KOPT-K1 (cell line): ENCODE results near the gene FZD2.

Experiments
- H3K27ac ChIP-seq: fragments of 200-600 bp; sonication (generic); 2 replicates; pipeline ENCODE4 v1.5.1; 2016; ENCODE audit warnings: antibody characterized with exemption, mild to moderate bottlenecking, low read depth, low read length; ENCODE audit not compliant: poor library complexity, severe bottlenecking
- H3K36me3 ChIP-seq: fragments of 200-600 bp; sonication (generic); 2 replicates; pipeline ENCODE4 v1.5.1; 2017; ENCODE audit warnings: antibody characterized with exemption, mild to moderate bottlenecking, low read length, moderate library complexity; ENCODE audit not compliant: insufficient read depth
- H3K9me3 ChIP-seq: fragments of 200-600 bp; sonication (generic); 2 replicates; pipeline ENCODE4 v1.5.1; 2017; ENCODE audit warnings: antibody characterized with exemption, low read length, mild to moderate bottlenecking; ENCODE audit not compliant: insufficient read depth, poor library complexity, severe bottlenecking

The FZD2 gene

DNA sequence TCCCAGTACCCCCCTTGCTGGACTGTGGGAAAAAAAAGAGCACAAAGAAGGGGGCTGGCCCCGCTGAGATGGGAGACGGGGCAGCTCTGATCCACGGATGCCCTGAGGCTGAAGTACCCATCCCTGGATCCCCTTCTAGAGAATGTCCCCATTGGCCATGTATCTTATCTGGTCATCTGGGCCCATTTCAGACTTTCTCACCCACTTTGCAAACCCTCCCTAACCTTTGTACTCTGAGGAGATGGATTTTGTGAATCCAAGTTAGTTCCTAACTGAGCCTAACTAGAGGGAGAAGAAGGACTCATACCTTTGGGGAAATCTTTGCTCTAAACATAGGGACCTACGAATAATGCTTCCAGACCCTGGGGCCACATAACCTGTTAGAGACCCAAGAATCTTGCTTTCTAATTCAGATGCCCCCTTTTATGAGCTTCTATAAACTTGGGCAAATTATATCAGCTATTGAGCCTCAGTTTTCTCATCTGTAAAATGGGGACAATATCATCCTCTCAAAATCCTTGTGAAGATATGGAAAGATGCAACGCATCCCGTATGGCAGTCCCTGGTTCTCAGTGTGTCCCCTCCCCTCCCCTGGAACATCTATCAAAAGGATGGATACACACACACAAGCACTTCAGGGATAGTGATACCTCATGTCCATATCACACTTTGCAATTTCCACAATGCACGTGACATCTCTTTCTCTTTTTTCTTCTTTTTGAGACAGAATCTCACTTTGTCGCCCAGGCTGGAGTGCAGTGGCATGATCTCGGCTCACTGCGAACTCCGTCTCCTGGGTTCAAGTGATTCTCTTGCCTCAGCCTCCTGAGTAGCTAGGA is 16.8 kb upstream of the FZD2 start:
- H3K36me3 ChIP-seq = no peaks in the 10 kb centered on the region
- no peak overlapping the region for H3K27ac ChIP-seq

DNA sequence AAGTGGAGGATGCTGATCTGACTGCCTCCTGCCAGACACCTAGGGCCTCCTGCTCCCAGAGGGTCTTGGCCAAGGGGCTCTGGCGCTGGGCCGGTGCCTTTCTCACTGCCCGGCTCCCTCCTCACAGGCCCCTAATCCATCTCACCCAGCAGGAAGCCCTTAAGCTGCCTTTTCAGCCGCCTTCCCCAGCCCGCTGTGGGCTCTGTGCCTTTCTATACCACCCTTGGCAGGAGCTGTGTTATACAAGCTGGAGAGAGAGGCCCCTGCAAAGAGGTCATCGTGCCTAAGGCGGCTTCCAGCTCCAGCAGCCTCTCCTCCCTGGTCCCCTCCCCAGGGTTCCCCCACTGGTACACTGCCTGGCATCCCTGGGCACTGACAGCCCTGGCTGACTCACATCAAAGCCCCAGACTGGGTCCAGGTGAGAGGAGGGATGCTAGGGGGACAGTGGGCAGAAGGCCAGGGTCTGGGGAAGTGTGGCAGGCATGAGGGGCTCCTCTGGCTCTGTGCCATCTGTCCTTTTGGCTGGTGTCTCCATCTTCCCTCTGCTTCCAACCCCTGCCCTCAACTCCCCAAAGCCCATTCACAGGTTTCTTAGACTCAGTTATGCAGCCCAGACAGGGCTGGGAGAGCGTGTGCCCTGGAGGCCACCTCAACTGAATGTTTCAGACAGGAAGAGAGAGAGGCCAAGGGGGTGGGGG is 15.3 kb upstream of the FZD2 start:
- H3K36me3 ChIP-seq = no peaks in the 10 kb centered on the region
- H3K27ac ChIP-seq = peak overlapping the region; percentile 64
- H3K9me3 ChIP-seq = no peaks in the 10 kb centered on the region

More for the DNA sequence above, 16.8 kb upstream of the FZD2 start:
- H3K9me3 ChIP-seq = no peaks in the 10 kb centered on the region

DNA sequence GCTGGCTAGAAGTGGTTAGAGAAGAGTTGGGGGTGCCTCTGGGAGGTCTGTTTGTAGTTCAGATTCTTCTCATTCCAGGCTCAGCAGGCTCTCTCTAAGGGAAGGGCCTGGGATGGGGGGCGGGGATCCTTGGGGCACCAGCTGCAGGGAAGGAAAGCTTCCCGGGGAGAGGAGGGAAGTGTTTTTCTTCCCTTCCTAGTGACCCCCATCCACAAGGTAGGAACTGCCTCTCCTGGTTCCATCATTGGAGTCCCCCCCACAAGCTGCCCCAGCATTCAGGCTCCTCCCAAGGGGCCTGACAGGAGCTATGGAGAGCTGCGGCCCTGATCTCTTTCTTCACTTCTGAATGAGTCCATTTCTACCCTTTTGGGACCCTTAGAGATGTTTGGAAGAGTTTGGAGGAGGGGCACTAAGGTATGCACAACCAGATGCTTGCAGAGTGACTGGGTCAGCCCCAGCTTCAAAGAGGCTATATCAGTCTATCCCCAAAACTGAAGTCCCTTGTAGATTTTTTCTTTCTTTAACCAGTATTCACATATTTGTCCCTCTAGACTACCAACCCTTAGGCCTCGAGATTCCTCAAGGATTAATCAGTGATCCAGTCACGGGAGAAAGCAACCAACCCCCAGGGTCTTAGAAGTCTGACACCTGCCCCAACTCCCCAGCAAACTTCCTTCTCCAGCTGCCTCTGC is 13.9 kb upstream of the FZD2 start:
- Histone ChIP-seq H3K36me3 (no peaks in the 10 kb centered on the region), H3K27ac (peak overlapping the region; percentile 64), H3K9me3 (no peaks in the 10 kb centered on the region)

DNA sequence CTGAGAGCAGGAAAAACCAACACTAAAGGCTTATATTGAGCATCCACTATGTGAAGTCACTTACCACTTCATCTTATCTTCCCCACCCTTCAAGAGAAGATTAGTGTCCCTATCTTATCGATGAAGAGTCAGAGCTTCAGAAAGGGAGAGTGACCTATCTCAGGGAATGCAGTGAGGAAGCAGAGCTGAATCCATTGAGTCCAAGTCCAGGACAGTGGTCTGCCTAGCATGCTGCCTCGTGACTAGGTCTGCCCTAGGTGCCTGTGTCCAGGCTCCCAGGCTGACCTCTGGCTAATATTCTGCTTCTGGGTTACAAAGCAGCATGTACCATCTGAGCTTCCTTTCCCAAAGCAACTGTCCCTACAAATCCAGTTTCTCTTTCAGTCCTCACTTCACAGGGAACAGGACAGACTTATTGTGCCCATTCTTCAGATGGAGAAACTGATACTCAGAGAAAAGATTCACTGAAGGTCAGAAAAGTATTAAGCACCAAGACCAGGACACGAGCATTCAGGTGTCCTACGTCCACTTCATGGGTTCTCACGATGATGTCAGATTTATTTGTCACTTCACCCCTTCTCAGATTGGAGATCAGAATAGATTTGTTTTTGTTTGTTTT is 13.3 kb upstream of the FZD2 start:
- Histone ChIP-seq H3K36me3 (no peaks in the 10 kb centered on the region), H3K9me3 (no peaks in the 10 kb centered on the region), H3K27ac (no peak overlapping the region)

DNA sequence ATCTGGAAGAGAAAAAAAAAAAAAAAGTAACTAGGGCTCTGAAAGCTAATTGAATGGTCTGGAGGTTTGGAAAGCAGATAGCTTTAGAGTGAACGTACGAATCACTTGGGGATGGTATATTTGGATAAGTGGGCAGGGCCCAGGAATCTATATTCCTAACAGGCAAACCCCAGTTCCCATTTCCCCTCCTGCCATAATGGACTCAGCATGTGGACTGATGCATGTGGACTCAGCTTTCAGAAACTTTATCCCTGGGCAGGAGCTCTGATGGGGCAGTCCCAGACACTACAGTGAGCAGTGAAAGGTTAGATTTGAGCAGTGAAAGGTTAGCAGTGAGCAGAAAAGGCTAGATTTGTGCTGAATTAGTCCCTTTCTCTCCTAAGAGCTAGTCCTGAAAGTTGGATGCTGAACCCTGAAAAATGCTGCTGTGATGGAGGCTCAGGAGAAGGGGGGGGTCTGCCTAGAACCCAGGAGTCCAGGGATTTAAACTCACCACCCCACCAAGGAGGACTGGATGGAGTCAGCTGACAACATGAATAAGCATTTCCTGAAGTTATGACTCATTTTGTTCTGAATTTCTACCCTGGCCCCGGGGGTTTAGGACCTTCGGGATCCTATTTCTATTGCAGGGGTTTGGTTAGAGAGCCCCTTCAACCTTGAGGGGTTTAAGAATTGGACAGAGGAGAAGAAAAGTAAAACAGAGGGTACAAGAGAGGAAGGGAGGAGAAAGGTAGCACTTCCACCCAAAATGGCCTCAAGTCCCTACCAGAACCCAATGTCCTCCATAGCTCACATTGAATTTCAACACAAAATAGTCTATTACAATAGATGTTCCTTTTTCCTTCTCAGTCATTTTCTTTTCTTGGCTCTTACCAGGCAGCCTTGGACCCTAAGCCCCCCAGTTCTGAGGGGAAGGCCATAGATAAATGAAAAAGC is 10.3 kb upstream of the FZD2 start:
- no peak overlapping the region for H3K27ac ChIP-seq
- H3K9me3 ChIP-seq = no peaks in the 10 kb centered on the region
- no peaks in the 10 kb centered on the region for H3K36me3 ChIP-seq

DNA sequence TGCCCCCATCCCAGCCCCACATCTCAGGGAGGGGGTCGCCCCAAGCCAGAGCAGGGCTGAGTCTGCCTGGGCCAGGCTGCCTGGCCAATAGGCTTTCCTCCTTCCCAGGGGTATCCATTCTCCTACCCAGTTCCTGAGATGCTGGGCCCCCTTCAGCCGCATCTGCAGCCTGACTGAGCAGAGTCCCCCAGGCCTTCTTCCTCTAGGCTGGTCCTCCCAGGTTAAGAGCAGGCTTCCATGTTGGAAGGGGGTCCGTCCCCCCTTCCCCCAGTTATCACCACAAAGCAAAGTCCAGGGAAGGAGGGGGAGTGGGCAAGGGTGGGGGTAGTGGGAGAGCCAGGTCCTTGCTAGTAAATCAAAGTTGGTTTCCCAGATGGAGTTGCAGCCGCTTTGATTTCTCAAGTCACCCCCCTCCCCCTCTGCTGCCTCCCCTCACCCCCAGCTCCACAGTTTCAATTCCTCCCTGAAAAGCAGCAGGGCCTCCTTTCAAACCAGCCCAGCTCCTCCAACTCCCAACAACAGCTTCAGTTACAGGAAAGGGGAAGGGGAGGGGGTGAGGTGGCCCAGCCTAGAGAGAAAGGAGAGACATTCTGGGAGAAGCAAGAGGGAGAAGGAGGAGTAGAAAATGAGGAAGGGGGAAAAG is 9.5 kb upstream of the FZD2 start:
- Histone ChIP-seq H3K36me3 (no peaks in the 10 kb centered on the region), H3K27ac (no peak overlapping the region), H3K9me3 (no peaks in the 10 kb centered on the region)

DNA sequence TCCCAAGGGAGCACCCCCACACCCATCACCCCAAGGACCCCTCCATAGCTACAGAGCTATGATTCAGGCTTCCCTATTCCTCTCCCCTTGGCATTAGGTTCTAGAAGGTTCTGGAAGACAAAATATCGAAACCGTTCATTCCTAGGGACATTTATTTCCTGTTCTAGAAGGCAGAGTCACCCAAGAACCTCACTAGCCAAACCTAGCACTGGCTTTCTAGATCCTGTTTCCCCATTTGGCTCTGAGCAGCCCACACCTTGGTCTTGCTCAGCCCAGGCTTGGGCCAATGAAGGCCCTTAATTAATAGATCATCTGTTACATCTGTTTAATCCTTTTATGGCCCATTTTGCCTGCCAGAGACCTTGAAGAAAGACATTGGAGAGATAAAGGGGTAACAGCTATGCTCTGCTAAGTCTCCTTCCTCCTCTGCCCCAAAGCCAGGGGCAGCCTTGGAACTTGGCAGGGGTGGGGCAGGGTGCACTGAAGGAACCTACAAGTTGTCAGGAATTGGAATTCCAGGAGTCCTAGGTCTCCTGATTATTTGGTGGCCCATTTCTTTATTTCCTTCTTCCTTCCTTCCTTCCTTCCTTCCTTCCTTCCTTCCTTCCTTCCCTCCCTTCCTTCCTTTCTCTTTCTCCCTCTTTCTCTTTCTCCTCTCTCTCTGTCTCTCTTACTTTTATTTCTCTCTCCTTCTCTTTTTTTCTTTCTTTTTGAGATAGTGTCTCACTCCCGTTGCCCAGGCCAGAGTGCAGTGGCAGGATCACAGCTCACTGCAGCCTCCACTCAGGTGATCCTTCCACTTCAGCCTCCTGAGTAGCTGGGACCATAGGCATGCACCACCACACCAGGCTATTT is 8.7 kb upstream of the FZD2 start:
- Histone ChIP-seq H3K9me3 (no peaks in the 10 kb centered on the region), H3K36me3 (no peaks in the 10 kb centered on the region), H3K27ac (no peak overlapping the region)

DNA sequence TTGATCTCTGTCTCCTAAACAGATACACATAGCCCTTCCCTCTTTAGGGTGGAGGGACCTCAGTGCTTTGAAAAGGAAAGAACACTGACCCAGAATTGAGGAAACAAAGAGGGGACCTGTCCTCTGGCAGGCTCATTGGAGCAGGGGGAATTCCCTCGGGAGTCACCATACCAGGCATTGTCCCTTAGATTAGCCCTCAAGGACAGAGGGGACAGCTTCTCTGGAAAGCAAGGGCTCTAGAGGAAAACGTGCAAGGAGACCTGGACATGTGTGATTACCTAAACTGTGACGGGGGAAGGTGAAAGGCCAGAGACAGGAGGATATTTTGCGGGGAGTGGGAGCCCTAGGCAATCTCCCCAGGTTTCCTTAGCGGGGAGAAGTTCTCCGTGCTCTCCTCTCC is 7.6 kb upstream of the FZD2 start:
- H3K27ac ChIP-seq = no peak overlapping the region
- no peaks in the 10 kb centered on the region for H3K36me3 ChIP-seq
- no peaks in the 10 kb centered on the region for H3K9me3 ChIP-seq

DNA sequence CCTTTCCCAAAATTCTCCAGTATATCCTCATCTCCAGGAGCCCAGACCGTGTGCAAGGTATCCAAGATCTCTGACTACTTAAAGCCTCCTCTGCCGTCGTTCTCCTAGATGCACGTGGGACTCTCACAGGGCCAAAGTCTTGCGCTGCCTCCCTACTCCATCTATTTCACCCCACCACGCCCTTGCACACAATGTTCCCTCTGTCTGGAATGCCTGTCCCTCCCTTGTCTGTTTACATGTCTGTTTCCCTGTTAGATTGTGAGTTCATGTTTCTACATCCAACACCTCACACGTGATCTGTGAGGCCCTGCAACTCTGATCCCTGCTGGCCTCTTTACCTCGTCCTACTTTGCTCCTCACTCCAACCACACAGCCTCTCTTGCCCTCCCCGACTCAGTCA is 4.9 kb upstream of the FZD2 start:
- Histone ChIP-seq H3K36me3 (no peaks in the 10 kb centered on the region), H3K9me3 (no peaks in the 10 kb centered on the region), H3K27ac (no peak overlapping the region)

DNA sequence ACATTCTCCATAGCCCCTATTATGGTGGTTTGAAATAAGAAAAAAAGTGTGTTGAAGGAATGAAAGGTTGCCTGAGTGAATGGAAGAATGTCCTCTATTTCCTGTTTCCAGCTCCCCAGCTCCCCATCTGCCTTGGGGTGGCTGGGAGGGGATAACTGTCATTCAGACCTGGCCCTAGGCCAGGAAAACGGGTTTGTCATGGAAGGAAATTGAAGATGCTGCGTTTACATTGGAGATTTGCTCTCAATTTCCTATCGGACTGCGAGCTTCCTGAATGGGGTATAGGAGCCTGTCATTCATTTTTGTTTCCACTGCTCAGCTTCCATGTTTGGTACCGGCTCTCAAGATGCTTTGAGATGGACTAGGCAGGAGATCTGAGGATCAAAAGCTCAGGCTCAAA is 2.2 kb upstream of the FZD2 start:
- Histone ChIP-seq H3K36me3 (no peaks in the 10 kb centered on the region), H3K27ac (no peak overlapping the region), H3K9me3 (no peaks in the 10 kb centered on the region)

DNA sequence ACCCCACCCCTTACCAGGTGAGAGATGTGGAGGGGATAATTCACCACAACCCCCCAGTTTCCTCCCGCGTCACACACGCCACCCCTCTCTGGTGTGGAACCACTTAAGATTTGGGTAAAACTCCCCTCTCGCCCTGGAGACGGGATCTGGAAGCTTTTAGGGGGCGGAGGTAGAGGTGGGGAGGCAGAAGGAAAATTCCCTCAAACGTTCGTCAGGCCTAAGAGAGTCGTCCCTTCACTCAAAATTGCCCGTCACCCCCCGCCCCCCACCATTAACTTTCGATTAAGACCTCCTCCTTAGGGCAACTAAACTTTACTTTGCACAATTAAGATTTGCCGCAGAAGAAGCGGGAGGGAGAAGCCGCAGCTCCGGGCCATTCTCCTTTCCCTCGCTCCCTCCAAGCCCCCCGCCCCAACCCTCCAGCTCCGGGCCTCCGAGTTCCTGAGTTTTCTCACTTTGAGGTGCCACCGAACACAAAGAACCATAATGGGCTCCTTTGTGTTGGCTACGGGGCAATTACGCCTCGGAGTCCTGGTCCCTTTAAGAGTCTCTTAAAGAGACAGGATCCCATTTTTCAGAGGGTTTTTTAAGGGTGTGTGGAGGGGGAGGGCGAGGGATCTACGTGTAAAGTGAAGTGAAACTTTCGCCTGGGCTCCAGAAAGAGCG is 985 bp upstream of the FZD2 start:
- Histone ChIP-seq H3K9me3 (no peaks in the 10 kb centered on the region), H3K27ac (peak overlapping the region; percentile 68), H3K36me3 (no peaks in the 10 kb centered on the region)

DNA sequence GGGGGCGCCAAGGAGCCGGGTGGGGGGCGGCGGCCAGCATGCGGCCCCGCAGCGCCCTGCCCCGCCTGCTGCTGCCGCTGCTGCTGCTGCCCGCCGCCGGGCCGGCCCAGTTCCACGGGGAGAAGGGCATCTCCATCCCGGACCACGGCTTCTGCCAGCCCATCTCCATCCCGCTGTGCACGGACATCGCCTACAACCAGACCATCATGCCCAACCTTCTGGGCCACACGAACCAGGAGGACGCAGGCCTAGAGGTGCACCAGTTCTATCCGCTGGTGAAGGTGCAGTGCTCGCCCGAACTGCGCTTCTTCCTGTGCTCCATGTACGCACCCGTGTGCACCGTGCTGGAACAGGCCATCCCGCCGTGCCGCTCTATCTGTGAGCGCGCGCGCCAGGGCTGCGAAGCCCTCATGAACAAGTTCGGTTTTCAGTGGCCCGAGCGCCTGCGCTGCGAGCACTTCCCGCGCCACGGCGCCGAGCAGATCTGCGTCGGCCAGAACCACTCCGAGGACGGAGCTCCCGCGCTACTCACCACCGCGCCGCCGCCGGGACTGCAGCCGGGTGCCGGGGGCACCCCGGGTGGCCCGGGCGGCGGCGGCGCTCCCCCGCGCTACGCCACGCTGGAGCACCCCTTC is 484 bp downstream of the FZD2 start:
- Histone ChIP-seq H3K9me3 (no peaks in the 10 kb centered on the region), H3K27ac (peak overlapping the region; percentile 68), H3K36me3 (no peaks in the 10 kb centered on the region)
